Right lobe of liver (tissue), 4 donors: ENCODE results near the gene CEP72.

Experiments used
- POLR2A ChIP-seq: fragments of 450-650 bp; IDR thresholded peaks from one replicate; pipeline ENCODE4 v1.6.1; 2017; ENCODE audit warnings: antibody characterized with exemption, mild to moderate bottlenecking
- TF ChIP-seq, protein P1 (sequence below), 4 donors: fragments of 200-600 bp in 3 of 4; fragments of 450-650 bp in 1 of 4; IDR thresholded peaks; one replicate each; pipeline versions ENCODE4 v1.5.1 to v1.8.0; 2016 to 2022; ENCODE audit warnings: antibody characterized with exemption in 4 of 4, mild to moderate bottlenecking in 2 of 4
- donor health status: DM: no; HTN: no; CAD: no.
- donor health status: DM: no; HTN: no; CAD: no.
- donor health status: DM: no; HTN: yes; CAD: no.

DNA sequence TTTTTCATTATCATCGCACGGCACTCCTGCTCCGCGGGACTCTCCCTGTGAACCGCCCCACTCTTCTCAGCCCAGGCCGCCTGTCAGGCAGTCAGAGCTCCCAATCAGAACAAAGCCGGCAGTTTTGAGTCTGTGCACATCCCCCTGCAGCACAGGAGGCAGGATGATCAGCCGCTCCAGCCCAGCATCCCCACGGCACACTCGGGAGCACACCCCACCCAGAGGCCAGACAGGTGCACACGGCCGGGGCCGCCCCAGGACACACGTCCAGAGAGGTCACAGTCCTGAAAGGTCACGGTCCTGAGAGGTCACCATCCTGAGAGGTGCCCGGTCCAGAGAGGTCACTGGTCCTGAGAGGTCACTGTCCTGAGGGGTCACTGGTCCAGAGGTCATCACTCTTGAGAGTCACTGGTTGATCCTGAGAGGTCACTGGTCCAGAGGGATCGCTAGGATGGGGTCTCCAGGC is 72.6 kb downstream of the CEP72 start:
- TF ChIP-seq, protein P1, sequence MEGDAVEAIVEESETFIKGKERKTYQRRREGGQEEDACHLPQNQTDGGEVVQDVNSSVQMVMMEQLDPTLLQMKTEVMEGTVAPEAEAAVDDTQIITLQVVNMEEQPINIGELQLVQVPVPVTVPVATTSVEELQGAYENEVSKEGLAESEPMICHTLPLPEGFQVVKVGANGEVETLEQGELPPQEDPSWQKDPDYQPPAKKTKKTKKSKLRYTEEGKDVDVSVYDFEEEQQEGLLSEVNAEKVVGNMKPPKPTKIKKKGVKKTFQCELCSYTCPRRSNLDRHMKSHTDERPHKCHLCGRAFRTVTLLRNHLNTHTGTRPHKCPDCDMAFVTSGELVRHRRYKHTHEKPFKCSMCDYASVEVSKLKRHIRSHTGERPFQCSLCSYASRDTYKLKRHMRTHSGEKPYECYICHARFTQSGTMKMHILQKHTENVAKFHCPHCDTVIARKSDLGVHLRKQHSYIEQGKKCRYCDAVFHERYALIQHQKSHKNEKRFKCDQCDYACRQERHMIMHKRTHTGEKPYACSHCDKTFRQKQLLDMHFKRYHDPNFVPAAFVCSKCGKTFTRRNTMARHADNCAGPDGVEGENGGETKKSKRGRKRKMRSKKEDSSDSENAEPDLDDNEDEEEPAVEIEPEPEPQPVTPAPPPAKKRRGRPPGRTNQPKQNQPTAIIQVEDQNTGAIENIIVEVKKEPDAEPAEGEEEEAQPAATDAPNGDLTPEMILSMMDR (IDR thresholded peaks at IDR 0.05), result no peak
- TF ChIP-seq POLR2A, result no peak
